ENCODE data around the gene FAM180B. TPM values are rescaled to one million over a fixed set of nuclear protein-coding genes. Genes with fewer than 3 reads are reported as not detected.

Gene FAM180B
- total and polyA plus RNA-seq, 10 of the 15 experiments (the other 5 are each of a cell fraction or from before 2014, with no cell fraction given), result 0.04 to 0.34 TPM; not detected in 8

GRCh38 chr11:47595967-47596366, 9.5 kb downstream of the FAM180B start (continued):
- TF ChIP-seq ZBTB33 (IDR thresholded peaks at IDR 0.05) (no peak), JUNB (IDR thresholded peaks at IDR 0.05) (no peak), CBFB (IDR thresholded peaks at IDR 0.05; ENCODE audit: low read depth) (no peak), MEF2B (IDR thresholded peaks at IDR 0.05; ENCODE audit: partially characterized antibody, poor library complexity, severe bottlenecking) (no peak), POU2F2 (IDR thresholded peaks at IDR 0.05; ENCODE audit: borderline replicate concordance, low read depth, low read length) (no peak), REST (IDR thresholded peaks at IDR 0.05; ENCODE audit: low read depth, low read length) (no peak)

GRCh38 chr11:47599902-47600301, 13.4 kb downstream of the FAM180B start:
- no peaks in the 10 kb centered on the region for H4K20me1 ChIP-seq (ENCODE audit: control insufficient read depth, insufficient read depth)
- H2AFZ ChIP-seq (ENCODE audit: control insufficient read depth, low read depth, low read length), result no peak overlapping the region
- intact Hi-C loops (cut with micrococcal nuclease; ENCODE audit: unreplicated experiment), result no loop called here
- no peak overlapping the region for H3K4me3 ChIP-seq
- no peak overlapping the region for H3K9ac ChIP-seq (ENCODE audit: control insufficient read depth, insufficient read depth, low read length)
- H3K36me3 ChIP-seq (ENCODE audit: control insufficient read depth in 2 of 2, insufficient read depth in 2 of 2, low read length in 1 of 2), result no peaks in the 10 kb centered on the region
- no peak overlapping the region for H3K27ac ChIP-seq (ENCODE audit: control insufficient read depth, insufficient read depth)
- DNase-seq (ENCODE audit: low read depth, low spot score) (no peak), ATAC-seq (no peak), FAIRE-seq (no peak)
- WGBS (ENCODE audit: insufficient coverage, insufficient replicate concordance, low lambda C conversion rate, missing lambda C conversion rate), result 61% methylated on average over 4 of the region's 4 CpGs
- H3K4me2 ChIP-seq (ENCODE audit: control insufficient read depth, insufficient read depth), result no peak overlapping the region
- POLR2A ChIA-PET, result no interaction called here
- RAD21 ChIA-PET (ENCODE audit: unreplicated experiment), result no interaction called here
- no TSS peak for BruUV-seq (replicated peaks)
- H3K79me2 ChIP-seq (ENCODE audit: control insufficient read depth, insufficient read depth, low read length), result no peaks in the 10 kb centered on the region
- CTCF ChIA-PET, result no interaction called here
- SMC1A ChIA-PET (ENCODE audit: uncharacterized antibody, unreplicated experiment), result interaction anchor here (1.2 kb wide), 1 partner anchor 19 kb away, joined by 3 read pairs; no protein-coding TSS in a partner anchor
- H3K9me3 ChIP-seq (replicated peaks; ENCODE audit: control insufficient read depth, insufficient read depth, low read length), result no peaks in the 10 kb centered on the region
- in situ Hi-C loops (cut with MboI), result no loop called here
- H3K4me1 ChIP-seq (ENCODE audit: control insufficient read depth, insufficient read depth, low read length), result no peaks in the 10 kb centered on the region
- H3K27me3 ChIP-seq (replicated peaks in 1 of 2; ENCODE audit: control insufficient read depth in 2 of 2, insufficient read depth in 2 of 2, low read length in 1 of 2), result no peaks in the 10 kb centered on the region
- no peak for TF ChIP-seq ZNF217 (IDR thresholded peaks at IDR 0.05)
- TF ChIP-seq SP1 (IDR thresholded peaks at IDR 0.05; ENCODE audit: low read depth, low read length), result no peak
- no peak for TF ChIP-seq NFIC (IDR thresholded peaks at IDR 0.05; ENCODE audit: low read depth, low read length)
- TF ChIP-seq PAX5 (IDR thresholded peaks at IDR 0.05; ENCODE audit: borderline replicate concordance, low read depth, low read length), result no peak
- TF ChIP-seq ZBTB11 (CRISPR knock-in tag; IDR thresholded peaks at IDR 0.05), result no peak
- TF ChIP-seq CTCF (IDR thresholded peaks at IDR 0.05 in 2 of 3, conservative IDR thresholded peaks at IDR 0.05 in 1 of 3; ENCODE audit: control insufficient read depth in 2 of 3, extremely low read depth in 1 of 3, insufficient read depth in 1 of 3, low read depth in 3 of 3, low read length in 3 of 3), result no peak

Measured in GM12878 (cell line).